GM19239 (cell line): ENCODE results near the gene SEMA3D.

Experiments used
- DNase-seq: peaks from one replicate; pipeline ENCODE4 v3.0.0; 2011; ENCODE audit warnings: low spot score; ENCODE audit not compliant: insufficient read length
- FAIRE-seq: peaks from 2 replicates; lab custom pipeline; 2011; peaks lifted over from hg19 to GRCh38; lab: Jason Lieb, UNC

Gene SEMA3D

GRCh38 chr7:85052056-85052737, 134.7 kb downstream of the SEMA3D start:
- DNase-seq (no peak), FAIRE-seq (no peak)

DNA sequence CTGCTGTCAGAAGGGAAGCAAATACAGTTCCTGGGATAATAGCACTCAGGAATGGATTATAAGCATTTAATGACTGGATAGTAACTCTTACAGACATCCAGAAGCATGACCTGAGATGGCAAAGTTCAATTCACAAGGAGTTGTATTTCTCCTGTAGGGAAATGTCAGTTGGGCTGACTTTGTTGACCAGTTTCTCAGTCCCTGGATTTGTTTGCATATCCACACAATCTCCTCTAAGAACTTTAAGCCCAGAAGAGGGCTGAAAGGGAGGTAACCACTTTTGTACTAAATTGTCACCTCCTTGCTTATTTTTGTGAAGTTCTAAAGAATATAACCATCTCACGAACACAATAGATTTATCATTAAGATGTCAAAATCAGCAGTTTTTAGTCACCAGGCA, 140.3 kb downstream of the SEMA3D start:
- FAIRE-seq (no peak), DNase-seq (no peak)

GRCh38 chr7:85041605-85042216, 145.1 kb downstream of the SEMA3D start:
- DNase-seq (peak; percentile 0), FAIRE-seq (peak; percentile 90)

DNA sequence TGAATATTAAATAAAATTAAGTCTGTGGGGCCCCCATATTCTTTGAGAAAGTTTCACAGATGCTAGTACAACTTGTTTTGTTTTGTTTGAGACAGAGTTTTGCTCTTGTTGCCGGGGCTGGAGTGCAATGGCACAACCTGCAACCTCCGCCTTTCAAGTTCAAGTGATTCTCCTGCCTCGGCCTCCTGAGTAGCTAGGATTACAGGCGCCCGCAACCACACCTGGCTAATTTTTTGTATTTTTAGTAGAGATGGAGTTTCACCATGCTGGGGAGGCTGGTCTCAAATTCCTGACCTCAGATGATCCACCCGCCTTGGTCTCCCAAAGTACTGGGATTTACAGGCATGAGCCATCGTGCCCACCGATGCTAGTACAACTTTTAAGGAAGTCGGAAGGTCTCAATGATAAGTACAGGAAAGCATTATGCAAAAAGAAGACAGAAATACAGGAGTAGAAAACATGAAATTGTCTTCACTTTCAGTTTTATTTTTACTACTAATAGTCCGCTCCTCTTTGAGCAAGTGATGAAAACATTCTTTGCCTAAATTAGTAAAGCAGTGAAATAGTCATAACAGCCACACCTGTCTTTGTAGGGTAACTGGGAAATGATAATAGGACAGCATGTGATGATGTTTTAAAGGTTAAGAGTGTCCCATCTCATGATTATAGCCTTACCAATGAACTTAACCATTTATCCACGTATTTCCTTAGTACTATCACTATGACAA, 147.5 kb downstream of the SEMA3D start:
- FAIRE-seq (no peak), DNase-seq (no peak)

DNA sequence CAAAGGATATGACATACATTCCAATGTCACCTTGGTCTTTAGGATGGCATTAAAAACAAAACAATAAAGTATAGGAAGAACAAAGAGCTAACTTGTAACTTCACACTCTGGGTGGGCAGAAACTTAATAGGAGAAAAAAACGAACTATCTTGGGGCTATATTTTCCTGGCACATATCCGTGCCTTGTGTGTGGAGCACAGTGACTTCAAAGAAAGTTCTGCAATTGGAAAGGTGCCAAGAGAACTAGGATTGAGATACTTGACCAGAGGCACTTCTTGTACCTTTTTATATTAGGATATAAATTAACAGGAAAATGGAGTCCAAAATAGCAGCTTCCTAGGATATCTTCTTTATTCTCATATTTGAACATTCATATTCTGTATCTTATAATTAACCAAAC, 148.4 kb downstream of the SEMA3D start:
- DNase-seq (no peak), FAIRE-seq (no peak)

DNA sequence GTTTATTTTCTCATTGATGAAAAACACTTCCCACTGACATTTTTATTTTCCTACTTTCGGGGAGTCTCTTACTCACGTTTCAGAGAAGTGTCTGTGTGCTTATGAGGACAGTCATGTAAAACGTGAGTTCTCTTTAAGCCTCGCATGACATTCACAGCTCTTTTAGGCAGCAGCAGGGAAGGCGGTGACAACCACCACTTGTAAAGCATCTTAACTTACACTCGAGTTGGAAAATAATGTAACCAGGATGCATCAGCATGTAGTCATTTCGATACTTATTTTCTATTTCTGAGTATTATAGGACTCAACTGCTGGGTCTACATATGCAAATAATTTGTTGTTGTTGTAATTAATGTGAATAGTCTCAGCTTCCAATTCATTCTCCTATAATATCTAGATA, 153.6 kb downstream of the SEMA3D start:
- FAIRE-seq, result no peak
- no peak for DNase-seq

- FAIRE-seq (no peak), DNase-seq (no peak)
These were observed 155.4 kb downstream of the SEMA3D start for GRCh38 chr7:85031475-85031874.

DNA sequence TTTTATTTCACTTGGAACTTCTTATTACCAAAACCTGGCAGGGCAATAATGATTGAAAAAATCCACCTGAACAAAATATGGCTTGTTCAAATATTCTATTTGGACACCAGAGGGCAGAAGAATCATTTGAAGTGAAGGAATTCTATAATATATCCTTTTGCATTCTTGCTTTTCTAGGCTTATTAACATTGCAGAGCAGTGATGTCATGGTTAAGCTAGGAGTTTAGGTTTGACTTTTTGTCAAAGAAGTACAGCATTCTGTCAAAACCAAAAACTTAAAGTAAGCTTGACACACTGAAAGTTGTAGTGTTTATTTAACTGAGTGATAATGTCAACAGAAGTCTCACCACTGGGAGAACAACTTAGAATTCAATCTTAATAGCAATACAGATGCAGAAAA, 156.0 kb downstream of the SEMA3D start:
- FAIRE-seq, result no peak
- no peak for DNase-seq

DNA sequence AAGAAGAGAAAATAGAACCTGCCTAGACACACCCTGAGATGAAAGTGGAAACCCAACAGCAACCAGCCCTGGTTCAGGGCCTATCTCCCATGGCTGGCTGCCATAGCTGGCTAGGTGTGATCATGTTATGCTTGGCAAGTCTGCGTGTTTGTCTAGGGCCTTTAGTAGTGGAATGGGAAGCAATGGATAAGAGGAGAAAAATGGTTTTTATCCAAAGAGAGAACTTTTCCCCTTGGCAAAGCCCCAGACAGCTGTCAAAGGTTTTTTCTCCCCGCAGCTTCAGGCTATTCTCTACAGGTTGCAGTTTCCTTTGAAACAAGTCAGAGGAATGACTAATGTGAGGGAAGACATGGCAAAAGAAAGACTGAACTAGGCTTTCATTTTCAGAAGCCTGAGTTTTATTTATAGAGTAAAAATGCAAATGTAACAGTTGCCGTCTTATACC, 161.5 kb downstream of the SEMA3D start:
- FAIRE-seq, result no peak

GRCh38 chr7:85023916-85024315, 162.9 kb downstream of the SEMA3D start:
- no peak for FAIRE-seq
- no peak for DNase-seq

More for the DNA sequence above, 161.5 kb downstream of the SEMA3D start:
- DNase-seq, result no peak

DNA sequence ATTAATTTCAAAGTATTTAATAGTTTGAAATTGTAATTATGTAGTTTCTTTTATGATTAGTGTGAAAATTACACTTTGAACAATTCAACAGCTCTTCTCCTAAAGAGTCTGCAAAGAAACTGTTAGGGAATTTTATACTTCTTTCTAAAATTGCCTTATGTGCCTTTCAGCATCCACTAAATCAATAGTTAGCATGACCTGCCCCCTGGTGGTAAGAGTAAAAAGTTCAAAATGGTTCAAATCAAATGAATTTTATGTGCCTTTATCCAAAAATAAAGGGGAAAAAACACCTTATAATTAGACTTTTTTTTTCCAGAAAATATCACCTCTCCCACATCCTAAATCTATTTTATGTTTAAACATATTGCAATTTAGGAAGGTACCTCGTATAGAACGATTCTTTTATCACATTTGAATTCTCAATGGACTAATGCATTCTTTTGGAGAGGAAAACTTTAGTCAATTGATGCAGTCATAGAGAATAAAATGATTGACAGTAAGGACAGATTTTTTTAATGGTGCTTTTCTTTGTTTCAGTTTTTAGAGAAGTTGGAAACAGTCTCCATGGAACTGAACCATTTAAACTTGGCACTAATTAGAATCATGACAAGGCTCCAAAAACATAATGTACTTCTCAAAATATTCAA, 163.7 kb downstream of the SEMA3D start:
- FAIRE-seq (peak; percentile 60), DNase-seq (no peak)

GRCh38 chr7:85022064-85022697, 164.7 kb downstream of the SEMA3D start:
- DNase-seq, result no peak
- no peak for FAIRE-seq

DNA sequence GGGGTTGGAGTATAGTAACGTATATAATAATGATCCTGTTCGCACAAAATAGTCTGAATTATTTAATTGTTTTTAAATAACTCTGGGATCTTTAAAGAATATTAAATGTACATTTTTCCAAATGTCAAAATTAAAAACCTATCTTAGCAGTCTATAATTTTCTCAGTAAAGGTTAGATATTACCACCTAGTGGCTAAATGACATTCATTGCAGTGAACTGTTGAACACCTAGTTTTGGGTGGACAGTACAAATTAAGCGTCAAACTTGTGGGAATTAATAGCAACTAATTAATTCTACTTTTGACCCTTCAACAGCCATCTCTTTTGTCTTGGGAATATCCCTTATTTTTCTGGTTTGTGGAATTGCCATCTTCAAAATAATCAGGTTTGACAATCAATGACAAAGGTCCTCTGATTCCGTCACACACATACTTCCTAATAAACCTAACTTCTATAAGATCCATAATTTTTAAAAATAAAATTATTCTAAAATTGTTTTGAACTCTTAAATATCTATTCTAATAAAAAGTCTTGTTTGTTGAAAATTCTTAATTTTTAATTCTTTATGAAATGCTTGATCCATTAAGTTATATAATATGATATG, 165.7 kb downstream of the SEMA3D start:
- FAIRE-seq (no peak), DNase-seq (no peak)

- FAIRE-seq (no peak), DNase-seq (no peak)
These were observed 167.1 kb downstream of the SEMA3D start for GRCh38 chr7:85019778-85020177.

- FAIRE-seq, result no peak
These were observed 167.7 kb downstream of the SEMA3D start for GRCh38 chr7:85019176-85019575.

GRCh38 chr7:85018498-85018897, 168.4 kb downstream of the SEMA3D start:
- DNase-seq (no peak), FAIRE-seq (no peak)

More at GRCh38 chr7:85019176-85019575, 167.7 kb downstream of the SEMA3D start:
- DNase-seq, result no peak

GRCh38 chr7:85016286-85016685, 170.6 kb downstream of the SEMA3D start:
- DNase-seq (no peak), FAIRE-seq (no peak)

DNA sequence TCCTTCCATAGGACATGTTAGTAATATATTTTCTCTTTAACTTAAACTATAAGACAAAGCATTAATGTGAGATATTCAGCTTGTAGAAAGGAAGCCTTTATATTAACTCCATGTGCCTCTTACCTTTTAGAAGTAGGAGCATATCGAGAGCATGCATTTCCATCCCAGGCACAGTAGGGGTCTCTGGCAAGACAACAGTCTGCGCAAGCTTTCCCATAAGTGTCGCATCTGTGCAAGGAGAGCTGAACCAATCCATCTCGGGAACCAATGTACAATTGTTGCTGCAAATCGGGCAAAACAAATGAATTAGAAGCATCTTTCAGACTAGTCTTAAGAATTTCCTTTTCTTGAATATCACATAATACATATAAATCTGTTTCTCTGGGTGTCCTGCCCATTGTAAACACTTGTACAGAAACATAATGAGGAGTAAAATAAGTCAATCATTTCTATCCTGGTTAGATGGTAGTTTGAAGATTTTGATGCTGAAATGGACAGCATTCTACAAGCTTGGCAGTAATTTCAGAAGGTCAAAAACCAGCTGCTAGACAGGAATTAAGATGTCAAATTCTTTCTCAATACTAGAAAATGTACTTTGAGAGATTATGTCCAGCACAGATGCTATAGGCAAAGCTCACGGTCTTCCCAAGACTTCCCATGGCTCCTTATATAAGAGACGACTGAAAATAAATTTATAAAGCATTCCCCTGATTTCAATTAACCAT, 171.8 kb downstream of the SEMA3D start:
- DNase-seq (no peak), FAIRE-seq (no peak)

DNA sequence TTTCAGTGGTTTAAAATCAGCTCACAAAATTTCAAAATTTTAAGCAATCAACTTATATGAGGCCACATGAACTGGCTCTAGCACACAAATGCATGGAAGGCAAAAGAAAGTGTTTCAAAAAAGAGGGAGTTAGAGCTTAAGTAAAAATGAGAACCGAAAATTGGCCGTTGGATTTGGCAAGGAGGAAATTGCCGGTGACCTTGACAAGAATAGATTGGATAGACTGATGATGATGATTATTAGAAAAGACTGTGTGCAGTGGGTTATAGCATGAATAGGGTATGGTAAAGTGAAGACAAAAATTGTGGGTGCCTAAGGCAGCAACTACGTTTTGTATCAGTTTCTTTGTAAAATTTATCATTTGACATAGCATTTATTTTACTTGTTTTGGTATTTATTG, 175.7 kb downstream of the SEMA3D start:
- no peak for DNase-seq
- no peak for FAIRE-seq
